ENCODE measurements around the gene ZFP36L2. TPM values are rescaled to one million over a fixed set of nuclear protein-coding genes. Genes with fewer than 3 reads are reported as not detected.

ZFP36L2 gene
- total and polyA plus RNA-seq, 10 of the 15 experiments (the other 5 are each of a cell fraction or from before 2014, with no cell fraction given): 4.3 to 64.9 (median 19.5) TPM

DNA sequence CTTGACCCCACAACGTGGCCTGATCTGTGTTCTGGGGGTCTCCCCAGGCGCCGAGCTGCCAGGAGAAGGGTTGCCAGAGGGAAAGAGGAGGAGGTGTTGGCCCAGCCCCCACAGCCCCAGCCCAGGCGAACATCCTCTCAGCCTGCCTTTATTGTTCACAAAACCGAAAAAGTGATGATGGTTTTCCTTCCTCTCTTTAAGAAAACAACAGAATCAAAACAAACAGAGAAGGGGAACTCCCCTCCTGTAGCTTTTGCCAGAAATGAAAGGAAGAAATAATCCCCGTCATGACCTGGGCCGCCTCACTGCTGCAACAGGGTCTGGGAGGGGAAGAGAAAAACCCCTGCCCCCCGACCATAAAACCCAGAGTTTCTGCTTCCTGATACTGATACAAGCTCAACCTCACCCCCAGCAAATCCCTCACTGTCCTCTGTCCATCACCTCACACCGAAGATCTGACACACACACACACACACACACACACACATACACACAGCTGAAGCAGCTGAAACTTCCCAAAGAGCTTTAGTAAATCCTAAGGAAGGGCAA, 52.0 kb downstream of the ZFP36L2 start (continued):
- TF ChIP-seq MTA2 (IDR thresholded peaks at IDR 0.05; ENCODE audit: low read depth) (peak; percentile 83), MXI1 (IDR thresholded peaks at IDR 0.05; ENCODE audit: low read depth, low read length) (peak; percentile 44; the same call in 1 of the 2 replicates), STAT1 (conservative IDR thresholded peaks at IDR 0.05) (no peak), FOXK2 (IDR thresholded peaks at IDR 0.05) (peak; percentile 67; the same call in 1 of the 2 replicates), TAF1 (IDR thresholded peaks at IDR 0.05; ENCODE audit: borderline replicate concordance, low read depth, low read length) (0 out of 2 replicates have a peak, but pooled peaks have one; percentile 25), NFXL1 (IDR thresholded peaks at IDR 0.05; ENCODE audit: borderline replicate concordance) (no peak), HDAC6 (IDR thresholded peaks at IDR 0.05; ENCODE audit: unreplicated experiment) (no peak), SMARCA5 (IDR thresholded peaks at IDR 0.05) (no peak), RAD51 (IDR thresholded peaks at IDR 0.05) (0 out of 2 replicates have a peak, but pooled peaks have one; percentile 14), MEF2B (IDR thresholded peaks at IDR 0.05; ENCODE audit: partially characterized antibody, poor library complexity, severe bottlenecking) (peak; percentile 52), SMC3 (IDR thresholded peaks at IDR 0.05; ENCODE audit: borderline replicate concordance, low read length) (no peak), CBX5 (IDR thresholded peaks at IDR 0.05; ENCODE audit: low read depth) (peak; percentile 26; the same call in 1 of the 2 replicates), KAT2A (conservative IDR thresholded peaks at IDR 0.05; ENCODE audit: control insufficient read depth, low read depth, low read length) (no peak), IKZF2 (IDR thresholded peaks at IDR 0.05) (peak; percentile 97), HDAC2 (IDR thresholded peaks at IDR 0.05) (no peak), SIX5 (IDR thresholded peaks at IDR 0.05; ENCODE audit: low read depth, low read length, severe bottlenecking) (no peak), RUNX3 (IDR thresholded peaks at IDR 0.05; ENCODE audit: low read length) (peak; percentile 77), JUNB (IDR thresholded peaks at IDR 0.05) (peak; percentile 50)
- TF ChIP-seq, protein P1, sequence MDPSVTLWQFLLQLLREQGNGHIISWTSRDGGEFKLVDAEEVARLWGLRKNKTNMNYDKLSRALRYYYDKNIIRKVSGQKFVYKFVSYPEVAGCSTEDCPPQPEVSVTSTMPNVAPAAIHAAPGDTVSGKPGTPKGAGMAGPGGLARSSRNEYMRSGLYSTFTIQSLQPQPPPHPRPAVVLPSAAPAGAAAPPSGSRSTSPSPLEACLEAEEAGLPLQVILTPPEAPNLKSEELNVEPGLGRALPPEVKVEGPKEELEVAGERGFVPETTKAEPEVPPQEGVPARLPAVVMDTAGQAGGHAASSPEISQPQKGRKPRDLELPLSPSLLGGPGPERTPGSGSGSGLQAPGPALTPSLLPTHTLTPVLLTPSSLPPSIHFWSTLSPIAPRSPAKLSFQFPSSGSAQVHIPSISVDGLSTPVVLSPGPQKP (IDR thresholded peaks at IDR 0.05; ENCODE audit: low read depth, low read length): no peak
- TF ChIP-seq, protein P2, sequence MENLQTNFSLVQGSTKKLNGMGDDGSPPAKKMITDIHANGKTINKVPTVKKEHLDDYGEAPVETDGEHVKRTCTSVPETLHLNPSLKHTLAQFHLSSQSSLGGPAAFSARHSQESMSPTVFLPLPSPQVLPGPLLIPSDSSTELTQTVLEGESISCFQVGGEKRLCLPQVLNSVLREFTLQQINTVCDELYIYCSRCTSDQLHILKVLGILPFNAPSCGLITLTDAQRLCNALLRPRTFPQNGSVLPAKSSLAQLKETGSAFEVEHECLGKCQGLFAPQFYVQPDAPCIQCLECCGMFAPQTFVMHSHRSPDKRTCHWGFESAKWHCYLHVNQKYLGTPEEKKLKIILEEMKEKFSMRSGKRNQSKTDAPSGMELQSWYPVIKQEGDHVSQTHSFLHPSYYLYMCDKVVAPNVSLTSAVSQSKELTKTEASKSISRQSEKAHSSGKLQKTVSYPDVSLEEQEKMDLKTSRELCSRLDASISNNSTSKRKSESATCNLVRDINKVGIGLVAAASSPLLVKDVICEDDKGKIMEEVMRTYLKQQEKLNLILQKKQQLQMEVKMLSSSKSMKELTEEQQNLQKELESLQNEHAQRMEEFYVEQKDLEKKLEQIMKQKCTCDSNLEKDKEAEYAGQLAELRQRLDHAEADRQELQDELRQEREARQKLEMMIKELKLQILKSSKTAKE (IDR thresholded peaks at IDR 0.05; ENCODE audit: low read depth, poor library complexity, severe bottlenecking): peak; percentile 93
- TF ChIP-seq, protein P3, sequence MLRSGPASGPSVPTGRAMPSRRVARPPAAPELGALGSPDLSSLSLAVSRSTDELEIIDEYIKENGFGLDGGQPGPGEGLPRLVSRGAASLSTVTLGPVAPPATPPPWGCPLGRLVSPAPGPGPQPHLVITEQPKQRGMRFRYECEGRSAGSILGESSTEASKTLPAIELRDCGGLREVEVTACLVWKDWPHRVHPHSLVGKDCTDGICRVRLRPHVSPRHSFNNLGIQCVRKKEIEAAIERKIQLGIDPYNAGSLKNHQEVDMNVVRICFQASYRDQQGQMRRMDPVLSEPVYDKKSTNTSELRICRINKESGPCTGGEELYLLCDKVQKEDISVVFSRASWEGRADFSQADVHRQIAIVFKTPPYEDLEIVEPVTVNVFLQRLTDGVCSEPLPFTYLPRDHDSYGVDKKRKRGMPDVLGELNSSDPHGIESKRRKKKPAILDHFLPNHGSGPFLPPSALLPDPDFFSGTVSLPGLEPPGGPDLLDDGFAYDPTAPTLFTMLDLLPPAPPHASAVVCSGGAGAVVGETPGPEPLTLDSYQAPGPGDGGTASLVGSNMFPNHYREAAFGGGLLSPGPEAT (IDR thresholded peaks at IDR 0.05; ENCODE audit: low read depth): peak; percentile 95
- TF ChIP-seq, protein P4, sequence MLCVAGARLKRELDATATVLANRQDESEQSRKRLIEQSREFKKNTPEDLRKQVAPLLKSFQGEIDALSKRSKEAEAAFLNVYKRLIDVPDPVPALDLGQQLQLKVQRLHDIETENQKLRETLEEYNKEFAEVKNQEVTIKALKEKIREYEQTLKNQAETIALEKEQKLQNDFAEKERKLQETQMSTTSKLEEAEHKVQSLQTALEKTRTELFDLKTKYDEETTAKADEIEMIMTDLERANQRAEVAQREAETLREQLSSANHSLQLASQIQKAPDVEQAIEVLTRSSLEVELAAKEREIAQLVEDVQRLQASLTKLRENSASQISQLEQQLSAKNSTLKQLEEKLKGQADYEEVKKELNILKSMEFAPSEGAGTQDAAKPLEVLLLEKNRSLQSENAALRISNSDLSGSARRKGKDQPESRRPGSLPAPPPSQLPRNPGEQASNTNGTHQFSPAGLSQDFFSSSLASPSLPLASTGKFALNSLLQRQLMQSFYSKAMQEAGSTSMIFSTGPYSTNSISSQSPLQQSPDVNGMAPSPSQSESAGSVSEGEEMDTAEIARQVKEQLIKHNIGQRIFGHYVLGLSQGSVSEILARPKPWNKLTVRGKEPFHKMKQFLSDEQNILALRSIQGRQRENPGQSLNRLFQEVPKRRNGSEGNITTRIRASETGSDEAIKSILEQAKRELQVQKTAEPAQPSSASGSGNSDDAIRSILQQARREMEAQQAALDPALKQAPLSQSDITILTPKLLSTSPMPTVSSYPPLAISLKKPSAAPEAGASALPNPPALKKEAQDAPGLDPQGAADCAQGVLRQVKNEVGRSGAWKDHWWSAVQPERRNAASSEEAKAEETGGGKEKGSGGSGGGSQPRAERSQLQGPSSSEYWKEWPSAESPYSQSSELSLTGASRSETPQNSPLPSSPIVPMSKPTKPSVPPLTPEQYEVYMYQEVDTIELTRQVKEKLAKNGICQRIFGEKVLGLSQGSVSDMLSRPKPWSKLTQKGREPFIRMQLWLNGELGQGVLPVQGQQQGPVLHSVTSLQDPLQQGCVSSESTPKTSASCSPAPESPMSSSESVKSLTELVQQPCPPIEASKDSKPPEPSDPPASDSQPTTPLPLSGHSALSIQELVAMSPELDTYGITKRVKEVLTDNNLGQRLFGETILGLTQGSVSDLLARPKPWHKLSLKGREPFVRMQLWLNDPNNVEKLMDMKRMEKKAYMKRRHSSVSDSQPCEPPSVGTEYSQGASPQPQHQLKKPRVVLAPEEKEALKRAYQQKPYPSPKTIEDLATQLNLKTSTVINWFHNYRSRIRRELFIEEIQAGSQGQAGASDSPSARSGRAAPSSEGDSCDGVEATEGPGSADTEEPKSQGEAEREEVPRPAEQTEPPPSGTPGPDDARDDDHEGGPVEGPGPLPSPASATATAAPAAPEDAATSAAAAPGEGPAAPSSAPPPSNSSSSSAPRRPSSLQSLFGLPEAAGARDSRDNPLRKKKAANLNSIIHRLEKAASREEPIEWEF (IDR thresholded peaks at IDR 0.05; ENCODE audit: insufficient replicate concordance, low read depth, low read length): no peak
